Fibroblast of lung (primary cell): ENCODE data around the gene SRCIN1. TPM values are rescaled to one million over a fixed set of nuclear protein-coding genes. Genes with fewer than 3 reads are reported as not detected.

Experiments used
- DNase-seq, 2 donors: peaks; one replicate each; pipeline versions ENCODE4 v3.0.0 to v3.0.0-alpha.2; 2010; ENCODE audit warnings: low read depth in 2 of 2
- H2AFZ ChIP-seq: 2 replicates; pipeline ENCODE4 v1.5.1; 2012; ENCODE audit warnings: low read length, control low read depth, inconsistent platforms
- H3K27ac ChIP-seq: 2 replicates; pipeline ENCODE4 v1.5.1; 2011; ENCODE audit warnings: low read length, control low read depth; ENCODE audit not compliant: insufficient read depth
- H3K27me3 ChIP-seq: 2 replicates; pipeline ENCODE4 v1.5.1; 2011; ENCODE audit warnings: mild to moderate bottlenecking, low read length; ENCODE audit not compliant: control insufficient read depth, insufficient read depth
- H3K36me3 ChIP-seq: 2 replicates; pipeline ENCODE4 v1.5.1; 2011; ENCODE audit warnings: low read length; ENCODE audit not compliant: control insufficient read depth, insufficient read depth
- H3K4me1 ChIP-seq: 2 replicates; pipeline ENCODE4 v1.5.1; 2011; ENCODE audit warnings: low read length; ENCODE audit not compliant: control insufficient read depth, insufficient read depth; ENCODE audit errors: extremely low read depth
- H3K4me2 ChIP-seq: 2 replicates; pipeline ENCODE4 v1.5.1; 2011; ENCODE audit warnings: low read length, control low read depth; ENCODE audit not compliant: insufficient read depth; ENCODE audit errors: extremely low read depth
- H3K4me3 ChIP-seq, 4 experiments: fragments of 200-600 bp in 1 of 4; sonication (generic) in 1 of 4; replicated peaks in 1 of 4; 2 replicates each; pipeline ENCODE4 v1.5.1; 2011 to 2016; ENCODE audit warnings: low read length in 4 of 4, low read depth in 3 of 4, mild to moderate bottlenecking in 3 of 4, control low read depth in 2 of 4, inconsistent platforms in 1 of 4, mixed read lengths in 1 of 4; ENCODE audit not compliant: insufficient read depth in 1 of 4; ENCODE audit errors: control extremely low read depth in 1 of 4
- H3K79me2 ChIP-seq: 2 replicates; pipeline ENCODE4 v1.5.1; 2012; ENCODE audit warnings: mild to moderate bottlenecking, low read length, inconsistent platforms; ENCODE audit not compliant: control insufficient read depth, insufficient read depth
- H3K9ac ChIP-seq: 2 replicates; pipeline ENCODE4 v1.5.1; 2011; ENCODE audit warnings: mild to moderate bottlenecking, low read length, control low read depth; ENCODE audit not compliant: insufficient read depth
- H3K9me3 ChIP-seq: 2 replicates; pipeline ENCODE4 v1.5.1; 2012; ENCODE audit warnings: low read depth, low read length; ENCODE audit not compliant: control insufficient read depth, insufficient read depth
- H4K20me1 ChIP-seq: 2 replicates; pipeline ENCODE4 v1.5.1; 2011; ENCODE audit warnings: low read length; ENCODE audit not compliant: control insufficient read depth, insufficient read depth; ENCODE audit errors: extremely low read depth
- EZH2 ChIP-seq: IDR thresholded peaks from 2 replicates; pipeline ENCODE4 v1.5.1; 2012; ENCODE audit warnings: low read length, control low read depth, mild to moderate bottlenecking; ENCODE audit errors: missing control alignments
- polyA plus RNA-seq, 2 donors: library from polyadenylated mRNA; depleted of rRNA in 1 of 2; stranded (reverse) in 1 of 2; unstranded in 1 of 2; fragments of >200 nt; gene quantifications; 2 replicates each; pipeline ENCODE4 v1.2.1, GENCODE V29; 2011 to 2012; ENCODE audit warnings: missing spikeins in 1 of 2
- total RNA-seq: library from RNA; depleted of rRNA; stranded (reverse); fragments of >200 nt; gene quantifications from 2 replicates; pipeline ENCODE4 v1.2.1, GENCODE V29; 2014
- TF ChIP-seq, protein P1 (sequence below), 2 donors: IDR thresholded peaks in 1 of 2; conservative IDR thresholded peaks in 1 of 2; 1 replicate in 1 of 2; 2 replicates in 1 of 2; pipeline ENCODE4 v1.5.1; 2011 to 2012; ENCODE audit warnings: low read length in 2 of 2, control low read depth in 1 of 2, inconsistent platforms in 1 of 2, low read depth in 1 of 2, mild to moderate bottlenecking in 1 of 2

SRCIN1 gene
- total and polyA plus RNA-seq, 2 donors (not counting 1 experiment from before 2014, with no cell fraction given) = under 0.01 TPM; not detected in 1

DNA sequence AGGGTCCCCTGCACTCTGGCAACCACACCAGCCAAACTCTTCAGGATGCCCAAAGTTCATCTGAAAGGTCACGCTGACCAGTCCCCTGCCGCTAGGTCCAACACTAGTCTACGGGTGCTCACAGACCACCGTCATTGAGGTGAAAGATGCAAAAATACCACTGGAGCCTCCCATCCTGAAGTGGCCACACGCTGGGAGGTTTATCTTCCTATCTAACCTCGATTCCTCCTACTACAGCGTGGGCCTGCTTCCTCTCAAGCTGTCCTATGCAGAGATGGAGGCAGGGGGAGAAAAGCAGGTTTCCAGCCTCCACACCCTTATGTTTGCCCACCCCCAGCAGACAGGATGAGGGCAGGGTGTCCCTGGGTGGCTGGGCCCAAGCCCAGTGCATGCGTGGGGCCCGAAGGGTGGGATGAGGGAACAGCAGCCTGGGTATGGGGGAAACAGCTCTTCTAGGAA is 6.3 kb downstream of the SRCIN1 start:
- no peaks in the 10 kb centered on the region for H3K4me1 ChIP-seq
- TF ChIP-seq, protein P1, sequence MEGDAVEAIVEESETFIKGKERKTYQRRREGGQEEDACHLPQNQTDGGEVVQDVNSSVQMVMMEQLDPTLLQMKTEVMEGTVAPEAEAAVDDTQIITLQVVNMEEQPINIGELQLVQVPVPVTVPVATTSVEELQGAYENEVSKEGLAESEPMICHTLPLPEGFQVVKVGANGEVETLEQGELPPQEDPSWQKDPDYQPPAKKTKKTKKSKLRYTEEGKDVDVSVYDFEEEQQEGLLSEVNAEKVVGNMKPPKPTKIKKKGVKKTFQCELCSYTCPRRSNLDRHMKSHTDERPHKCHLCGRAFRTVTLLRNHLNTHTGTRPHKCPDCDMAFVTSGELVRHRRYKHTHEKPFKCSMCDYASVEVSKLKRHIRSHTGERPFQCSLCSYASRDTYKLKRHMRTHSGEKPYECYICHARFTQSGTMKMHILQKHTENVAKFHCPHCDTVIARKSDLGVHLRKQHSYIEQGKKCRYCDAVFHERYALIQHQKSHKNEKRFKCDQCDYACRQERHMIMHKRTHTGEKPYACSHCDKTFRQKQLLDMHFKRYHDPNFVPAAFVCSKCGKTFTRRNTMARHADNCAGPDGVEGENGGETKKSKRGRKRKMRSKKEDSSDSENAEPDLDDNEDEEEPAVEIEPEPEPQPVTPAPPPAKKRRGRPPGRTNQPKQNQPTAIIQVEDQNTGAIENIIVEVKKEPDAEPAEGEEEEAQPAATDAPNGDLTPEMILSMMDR (conservative IDR thresholded peaks at IDR 0.05 in 1 of 2, IDR thresholded peaks at IDR 0.05 in 1 of 2; ENCODE audit: low read depth in 1 of 2, low read length in 2 of 2) = no peak
- TF ChIP-seq EZH2 = no peak
- H3K4me2 ChIP-seq = no peak overlapping the region
- no peaks in the 10 kb centered on the region for H3K9me3 ChIP-seq
- H3K4me3 ChIP-seq = no peak overlapping the region
- H3K27ac ChIP-seq = no peak overlapping the region
- no peak overlapping the region for H2AFZ ChIP-seq
- peaks cover 25% of the 10 kb centered on the region for H3K27me3 ChIP-seq
- DNase-seq = no peak
- H3K79me2 ChIP-seq = no peaks in the 10 kb centered on the region
- no peaks in the 10 kb centered on the region for H3K36me3 ChIP-seq
- H4K20me1 ChIP-seq = no peaks in the 10 kb centered on the region
- no peak overlapping the region for H3K9ac ChIP-seq

DNA sequence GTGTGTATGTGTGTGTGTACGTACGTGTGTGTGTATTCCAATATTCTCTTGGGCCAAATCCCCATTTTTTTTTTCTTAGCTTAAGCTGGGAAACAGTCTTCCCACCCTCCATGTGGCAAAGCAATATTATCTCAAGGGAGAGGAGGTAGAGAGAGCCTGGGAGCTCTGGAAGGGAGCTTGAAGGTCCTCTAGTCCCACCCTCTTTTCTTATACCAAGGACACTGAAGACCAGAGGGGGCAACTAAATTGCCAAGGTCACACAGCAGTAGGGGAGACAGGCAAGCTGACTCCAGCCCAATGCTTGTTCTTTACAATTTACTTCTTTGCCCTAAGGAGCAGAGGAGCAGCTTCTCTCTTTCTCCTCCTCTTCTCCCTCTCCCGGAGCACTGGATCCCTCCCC is 6.8 kb downstream of the SRCIN1 start:
- Histone ChIP-seq H3K4me3 (no peak overlapping the region), H3K4me2 (no peak overlapping the region), H3K27ac (no peak overlapping the region), H3K79me2 (no peaks in the 10 kb centered on the region), H3K36me3 (no peaks in the 10 kb centered on the region), H3K27me3 (peaks cover 26% of the 10 kb centered on the region), H3K9ac (no peak overlapping the region), H3K9me3 (no peaks in the 10 kb centered on the region), H3K4me1 (no peaks in the 10 kb centered on the region), H4K20me1 (no peaks in the 10 kb centered on the region), H2AFZ (no peak overlapping the region)
- TF ChIP-seq EZH2 = no peak
- TF ChIP-seq, protein P1 (conservative IDR thresholded peaks at IDR 0.05 in 1 of 2, IDR thresholded peaks at IDR 0.05 in 1 of 2; ENCODE audit: low read depth in 1 of 2, low read length in 2 of 2) = no peak
- no peak for DNase-seq

DNA sequence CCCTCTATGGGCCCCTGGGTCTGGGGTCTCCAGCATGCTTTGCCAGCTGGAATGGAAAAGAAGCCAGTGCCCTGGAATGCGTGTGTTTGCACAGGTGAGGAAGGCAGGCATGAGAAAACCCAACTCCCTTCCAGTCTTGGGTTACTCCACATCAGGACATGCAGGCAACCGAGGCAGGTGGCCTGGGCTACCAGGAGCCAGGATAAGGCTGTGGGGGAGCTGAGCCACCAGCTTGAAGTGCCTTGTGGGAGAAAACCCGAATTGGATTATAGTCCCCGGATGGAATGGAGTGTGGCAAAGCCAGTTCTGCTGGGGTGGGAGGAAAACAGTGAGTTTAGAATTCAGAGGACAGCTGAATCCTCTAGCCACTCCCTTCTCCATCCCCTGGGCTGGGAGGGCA is 7.2 kb downstream of the SRCIN1 start:
- Histone ChIP-seq H3K9ac (no peak overlapping the region), H3K4me3 (no peak overlapping the region), H4K20me1 (no peaks in the 10 kb centered on the region), H3K9me3 (no peaks in the 10 kb centered on the region), H3K27ac (no peak overlapping the region), H3K36me3 (no peaks in the 10 kb centered on the region), H3K79me2 (no peaks in the 10 kb centered on the region), H2AFZ (no peak overlapping the region), H3K27me3 (peaks cover 27% of the 10 kb centered on the region), H3K4me2 (no peak overlapping the region), H3K4me1 (no peaks in the 10 kb centered on the region)
- TF ChIP-seq, protein P1 (conservative IDR thresholded peaks at IDR 0.05 in 1 of 2, IDR thresholded peaks at IDR 0.05 in 1 of 2; ENCODE audit: low read depth in 1 of 2, low read length in 2 of 2) = no peak
- TF ChIP-seq EZH2 = no peak
- DNase-seq = peak; percentile 57 to 79
